HEK293 (cell line): ENCODE results near the gene MAGI1.

Experiments used
- CTCF ChIA-PET: fragments of 350-600 bp; formaldehyde crosslinking; extraction: SDS; loops from one replicate; lab custom pipeline; 2021; ENCODE audit warnings: antibody characterized with exemption; lab: Yijun Ruan, JAX
- POLR2A ChIA-PET: fragments of 300-600 bp; formaldehyde crosslinking; extraction: SDS; loops from one replicate; lab custom pipeline; 2020; ENCODE audit warnings: antibody characterized with exemption, inconsistent platforms; lab: Yijun Ruan, JAX
- H3K27ac ChIP-seq: fragments of 200-500 bp; sonication (Bioruptor generic); 2 replicates; pipeline ENCODE4 v1.5.1; 2014; ENCODE audit warnings: low read depth, low read length, control low read depth, inconsistent platforms; ENCODE audit errors: extremely low read depth
- H3K36me3 ChIP-seq, 2 experiments: fragments of 200-500 bp in 1 of 2; sonication (Bioruptor generic) in 1 of 2; 1 replicate in 1 of 2; 2 replicates in 1 of 2; pipeline ENCODE4 v1.5.1; 2014 to 2017; ENCODE audit warnings: inconsistent platforms in 2 of 2, low read length in 2 of 2; ENCODE audit not compliant: control insufficient read depth in 2 of 2, insufficient read depth in 1 of 2
- H3K4me1 ChIP-seq: fragments of 200-500 bp; sonication (Bioruptor generic); 2 replicates; pipeline ENCODE4 v1.5.1; 2014; ENCODE audit warnings: mild to moderate bottlenecking, low read length, inconsistent platforms; ENCODE audit not compliant: control insufficient read depth, insufficient read depth
- H3K4me3 ChIP-seq: 2 replicates; pipeline ENCODE4 v1.5.1; 2011; ENCODE audit warnings: low read depth, mild to moderate bottlenecking, control low read depth, low read length, moderate library complexity
- H3K9me3 ChIP-seq: fragments of 200-500 bp; sonication (Bioruptor generic); 2 replicates; pipeline ENCODE4 v1.5.1; 2014; ENCODE audit warnings: low read depth, low read length, inconsistent platforms; ENCODE audit not compliant: control insufficient read depth, insufficient read depth
- GLIS2 ChIP-seq: fragments of 450-650 bp; formaldehyde crosslinking; IDR thresholded peaks from 2 replicates; pipeline ENCODE4 v1.5.1; 2016; ENCODE audit warnings: missing biosample characterization, missing genetic modification characterization
- PRDM1 ChIP-seq: fragments of 450-650 bp; formaldehyde crosslinking; IDR thresholded peaks from 2 replicates; pipeline ENCODE4; 2016; ENCODE audit warnings: missing biosample characterization, missing genetic modification characterization
- SETDB1 ChIP-seq: IDR thresholded peaks from one replicate; pipeline ENCODE4 v1.6.1; 2017; ENCODE audit warnings: mild to moderate bottlenecking, low read length, moderate library complexity, mixed read lengths; ENCODE audit not compliant: insufficient read length
- SP3 ChIP-seq: fragments of 450-650 bp; formaldehyde crosslinking; IDR thresholded peaks from 2 replicates; pipeline ENCODE4 v1.5.1; 2016; ENCODE audit warnings: missing biosample characterization, missing genetic modification characterization
- TSHZ1 ChIP-seq: fragments of 450-650 bp; formaldehyde crosslinking; IDR thresholded peaks from 2 replicates; pipeline ENCODE4 v1.5.1; 2016; ENCODE audit warnings: missing biosample characterization, missing genetic modification characterization, borderline replicate concordance
- YY2 ChIP-seq: fragments of 450-650 bp; formaldehyde crosslinking; IDR thresholded peaks from 2 replicates; pipeline ENCODE4 v1.5.1; 2016; ENCODE audit warnings: missing biosample characterization, missing genetic modification characterization
- ZBTB21 ChIP-seq: fragments of 450-650 bp; formaldehyde crosslinking; IDR thresholded peaks from 2 replicates; pipeline ENCODE4 v1.5.1; 2017; ENCODE audit warnings: missing biosample characterization, missing genetic modification characterization
- ZNF114 ChIP-seq: fragments of 450-650 bp; formaldehyde crosslinking; IDR thresholded peaks from 2 replicates; pipeline ENCODE4 v1.5.0; 2017; ENCODE audit warnings: missing biosample characterization, missing genetic modification characterization
- ZNF211 ChIP-seq: fragments of 450-650 bp; formaldehyde crosslinking; IDR thresholded peaks from 2 replicates; pipeline ENCODE4 v1.5.1; 2016; ENCODE audit warnings: low read depth, missing biosample characterization, missing genetic modification characterization
- ZNF350 ChIP-seq: fragments of 450-650 bp; formaldehyde crosslinking; IDR thresholded peaks from 2 replicates; pipeline ENCODE4 v1.5.0; 2017; ENCODE audit warnings: missing biosample characterization, mild to moderate bottlenecking, missing genetic modification characterization
- ZNF362 ChIP-seq: fragments of 450-650 bp; formaldehyde crosslinking; IDR thresholded peaks from 2 replicates; pipeline ENCODE4 v1.5.1; 2016; ENCODE audit warnings: missing biosample characterization, missing genetic modification characterization
- ZNF37A ChIP-seq: fragments of 450-650 bp; IDR thresholded peaks from 2 replicates; pipeline ENCODE4 v1.5.1; 2018; ENCODE audit warnings: missing biosample characterization, missing genetic modification characterization
- ZNF394 ChIP-seq: fragments of 450-650 bp; formaldehyde crosslinking; IDR thresholded peaks from 2 replicates; pipeline ENCODE4 v1.5.1; 2016; ENCODE audit warnings: missing biosample characterization, missing genetic modification characterization, mild to moderate bottlenecking, moderate library complexity, borderline replicate concordance
- ZNF416 ChIP-seq: fragments of 450-650 bp; formaldehyde crosslinking; IDR thresholded peaks from 2 replicates; pipeline ENCODE4 v1.5.1; 2016; ENCODE audit warnings: missing biosample characterization, missing genetic modification characterization
- ZNF423 ChIP-seq: fragments of 450-650 bp; formaldehyde crosslinking; IDR thresholded peaks from 2 replicates; pipeline ENCODE4 v1.5.1; 2016; ENCODE audit warnings: missing biosample characterization, missing genetic modification characterization
- ZNF433 ChIP-seq: fragments of 450-650 bp; formaldehyde crosslinking; IDR thresholded peaks from 2 replicates; pipeline ENCODE4 v1.5.1; 2016; ENCODE audit warnings: missing biosample characterization, missing genetic modification characterization, low read depth
- ZNF521 ChIP-seq: fragments of 450-650 bp; formaldehyde crosslinking; IDR thresholded peaks from 2 replicates; pipeline ENCODE4 v1.5.1; 2017; ENCODE audit warnings: missing biosample characterization, mild to moderate bottlenecking, missing genetic modification characterization
- ZNF529 ChIP-seq: fragments of 450-650 bp; formaldehyde crosslinking; IDR thresholded peaks from 2 replicates; pipeline ENCODE4 v1.5.1; 2017; ENCODE audit warnings: missing genetic modification characterization, missing biosample characterization; ENCODE audit not compliant: insufficient replicate concordance
- ZNF670 ChIP-seq: fragments of 450-650 bp; formaldehyde crosslinking; IDR thresholded peaks from 2 replicates; pipeline ENCODE4 v1.5.1; 2016; ENCODE audit warnings: missing biosample characterization, missing genetic modification characterization, low read depth
- ZNF768 ChIP-seq: fragments of 450-650 bp; formaldehyde crosslinking; IDR thresholded peaks from 2 replicates; pipeline ENCODE4 v1.5.1; 2018; ENCODE audit warnings: missing biosample characterization, mild to moderate bottlenecking, missing genetic modification characterization
- ZNF843 ChIP-seq: fragments of 450-650 bp; formaldehyde crosslinking; IDR thresholded peaks from 2 replicates; pipeline ENCODE4 v1.5.1; 2016; ENCODE audit warnings: missing biosample characterization, missing genetic modification characterization
- ZSCAN16 ChIP-seq: fragments of 450-650 bp; formaldehyde crosslinking; IDR thresholded peaks from 2 replicates; pipeline ENCODE4 v1.5.1; 2016; ENCODE audit warnings: missing biosample characterization, missing genetic modification characterization
- ZSCAN30 ChIP-seq: fragments of 450-650 bp; IDR thresholded peaks from 2 replicates; pipeline ENCODE4 v1.5.1; 2018; ENCODE audit warnings: missing biosample characterization, mild to moderate bottlenecking, missing genetic modification characterization, moderate library complexity

Gene MAGI1

GRCh38 chr3:65664446-65664845 lies 374.3 kb downstream of the MAGI1 start (continued):
- TF ChIP-seq TSHZ1 (no peak), ZBTB21 (tag by site-specific recombination) (no peak)

DNA sequence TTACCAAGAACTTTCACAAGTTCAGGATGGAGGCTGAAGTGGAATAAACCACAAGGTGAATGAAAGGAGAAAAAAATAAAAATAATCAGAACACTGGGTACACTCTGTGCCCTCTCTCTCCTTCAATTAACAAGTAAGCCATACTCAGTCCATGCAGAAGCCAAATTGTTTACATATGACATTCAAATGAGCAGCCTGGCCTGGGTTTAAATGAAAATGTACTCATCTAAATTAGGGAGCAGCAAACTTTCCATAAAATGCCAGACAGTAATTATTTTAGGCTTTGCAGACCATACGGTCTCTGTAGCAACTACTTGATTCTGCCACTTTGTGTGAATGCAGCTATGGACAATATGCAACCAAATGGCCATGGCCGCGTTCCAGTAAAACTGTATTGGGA lies 376.6 kb downstream of the MAGI1 start:
- CTCF ChIA-PET, result no interaction called here
- no peaks in the 10 kb centered on the region for H3K4me1 ChIP-seq
- H3K4me3 ChIP-seq, result no peak overlapping the region
- H3K36me3 ChIP-seq, result no peaks in the 10 kb centered on the region
- no peaks in the 10 kb centered on the region for H3K9me3 ChIP-seq
- H3K27ac ChIP-seq, result no peak overlapping the region
- POLR2A ChIA-PET, result no interaction called here
- TF ChIP-seq ZNF768 (tag by site-specific recombination) (no peak), YY2 (no peak), ZNF37A (no peak), ZNF211 (tag by site-specific recombination) (no peak), ZNF394 (tag by site-specific recombination) (no peak), ZSCAN30 (no peak), ZNF350 (tag by site-specific recombination) (no peak), ZNF362 (tag by site-specific recombination) (no peak), ZNF521 (tag by site-specific recombination) (no peak), GLIS2 (tag by site-specific recombination) (no peak), ZNF416 (no peak), ZSCAN16 (tag by site-specific recombination) (no peak), ZNF114 (no peak), ZNF670 (tag by site-specific recombination) (no peak), ZNF423 (tag by site-specific recombination) (no peak), SP3 (no peak), ZNF529 (tag by site-specific recombination) (no peak), SETDB1 (no peak)

DNA sequence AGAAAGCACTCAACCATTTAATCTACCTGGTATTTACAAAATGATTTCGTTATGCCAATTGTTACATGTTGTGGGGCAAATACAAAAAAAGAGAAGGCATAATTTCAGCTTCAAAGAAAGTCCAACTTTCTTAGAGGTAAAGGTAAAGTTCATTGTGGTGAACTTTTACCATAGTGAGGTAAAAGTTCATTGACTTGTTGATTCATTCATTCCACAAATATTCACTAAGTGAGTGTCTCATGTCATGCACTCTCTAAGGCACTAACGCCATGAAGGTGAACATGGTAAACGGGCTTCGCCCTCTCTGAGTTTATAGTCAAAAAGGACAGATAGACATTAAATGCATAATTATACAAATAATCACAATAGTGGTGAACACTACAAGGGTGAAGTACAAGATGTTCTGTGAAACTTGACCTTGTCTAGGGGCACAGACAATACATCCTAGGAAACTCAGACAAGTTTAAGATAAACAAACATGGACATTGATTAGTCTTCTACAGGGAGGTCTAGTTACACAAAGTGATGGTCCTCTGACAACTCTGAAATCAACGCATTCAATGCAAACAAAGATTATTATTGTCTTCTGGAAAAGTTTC lies 378.6 kb downstream of the MAGI1 start:
- CTCF ChIA-PET, result no interaction called here
- POLR2A ChIA-PET, result no interaction called here
- no peak overlapping the region for H3K27ac ChIP-seq

More for the DNA sequence above, 378.6 kb downstream of the MAGI1 start:
- H3K9me3 ChIP-seq, result no peaks in the 10 kb centered on the region
- TF ChIP-seq PRDM1 (tag by site-specific recombination), result 0 out of 2 replicates have a peak, but pooled peaks have one; percentile 11
- no peak for TF ChIP-seq ZNF843
- no peak for TF ChIP-seq ZNF433
- no peaks in the 10 kb centered on the region for H3K4me1 ChIP-seq
- H3K4me3 ChIP-seq, result no peak overlapping the region
- H3K36me3 ChIP-seq, result no peaks in the 10 kb centered on the region
